Right lobe of liver (tissue), 6 donors: ENCODE data around the gene GPBAR1. TPM values are rescaled to one million over a fixed set of nuclear protein-coding genes. Genes with fewer than 3 reads are reported as not detected.
A peak's percentile ranks its signal among the peaks of the same experiment; 100 is the strongest.

Experiments
- ATAC-seq, 4 donors: fragments of 200-7000 bp; cut with Tn5 transposase; one replicate each; pipeline ENCODE4 v1.9.1; 2020; ENCODE audit warnings: mild to moderate bottlenecking in 4 of 4, moderate library complexity in 4 of 4
- DNase-seq, 3 donors: peaks; one replicate each; pipeline ENCODE4 v3.0.0-alpha.2; 2020
- H3K27ac ChIP-seq, 3 donors: fragments of 200-600 bp; one replicate each; pipeline ENCODE4 v1.8.0; 2022
- H3K27me3 ChIP-seq, 2 donors: fragments of 200-600 bp; one replicate each; pipeline ENCODE4 v1.8.0; 2022
- H3K36me3 ChIP-seq, 4 donors: fragments of 200-600 bp; sonication (generic) in 1 of 4; one replicate each; pipeline versions ENCODE4 v1.5.1 to v1.8.0; 2017 to 2022; ENCODE audit warnings: control low read depth in 1 of 4
- H3K4me1 ChIP-seq, 4 donors: fragments of 200-600 bp; sonication (generic) in 1 of 4; one replicate each; pipeline versions ENCODE4 v1.5.1 to v1.8.0; 2017 to 2022; ENCODE audit warnings: control low read depth in 1 of 4
- H3K4me3 ChIP-seq, 3 donors: fragments of 200-600 bp; one replicate each; pipeline ENCODE4 v1.8.0; 2022
- H3K9me3 ChIP-seq, 4 donors: fragments of 200-600 bp; sonication (generic) in 1 of 4; one replicate each; pipeline versions ENCODE4 v1.5.1 to v1.8.0; 2017 to 2022; ENCODE audit warnings: control low read depth in 1 of 4
- CTCF ChIP-seq, 4 donors: fragments of 200-600 bp in 3 of 4; fragments of 450-650 bp in 1 of 4; IDR thresholded peaks; one replicate each; pipeline versions ENCODE4 v1.5.1 to v1.8.0; 2016 to 2022; ENCODE audit warnings: antibody characterized with exemption in 4 of 4, mild to moderate bottlenecking in 2 of 4
- POLR2A ChIP-seq: fragments of 450-650 bp; IDR thresholded peaks from one replicate; pipeline ENCODE4 v1.6.1; 2017; ENCODE audit warnings: antibody characterized with exemption, mild to moderate bottlenecking
- WGBS: methylation state at CpG from one replicate; pipeline ENCODE4 v1.1.6; 2018; ENCODE audit warnings: low coverage, low lambda C conversion rate; ENCODE audit not compliant: insufficient coverage; ENCODE audit errors: missing lambda C conversion rate; 5-methylcytosine and 5-hydroxymethylcytosine counted together
- intact Hi-C, 2 donors: fragments of 100-400 bp; cut with DNase I; formaldehyde crosslinking; loops; one replicate each; pipeline versions ENCODE4 v1.11.2 to v1.14.1; 2022
- total RNA-seq, 6 experiments: library from RNA; depleted of rRNA in 2 of 6; stranded (reverse); fragments of >200 nt in 2 of 6; fragmentation: NEBNext Ultra II Directional in 3 of 6; extraction: Animal tissue kit (Norgen Biotek cat#: 25700) in 3 of 6; gene quantifications; one replicate each; pipeline versions ENCODE4 v1.1.0 to v1.2.4, GENCODE V29; 2016 to 2023
- donor health status: DM: no; HTN: yes; CAD: no.
- donor health status: DM: no; HTN: no; CAD: no.
- donor health status: DM: no; HTN: no; CAD: no.
- donor health status: DM: no; HTN: yes; CAD: no.
- donor health status: DM: no; HTN: yes; CAD: no.

The GPBAR1 gene
- total RNA-seq, 6 experiments from 2014 or later: 0.56 to 3.2 (median 0.94) TPM

GRCh38 chr2:218278531-218279360 is 17.9 kb downstream of the GPBAR1 start:
- intact Hi-C loops: no loop called here
- no peak for DNase-seq
- TF ChIP-seq CTCF (IDR thresholded peaks at IDR 0.05) (no peak), POLR2A (no peak)
- H3K27me3 ChIP-seq: no peaks in the 10 kb centered on the region
- H3K36me3 ChIP-seq: peaks cover 20 to 78% (median 57%) of the 10 kb centered on the region in 4 donors
- no peak for ATAC-seq
- no peak overlapping the region for H3K27ac ChIP-seq
- H3K4me1 ChIP-seq: peaks cover 0 to 27% (median 13%) of the 10 kb centered on the region in 4 donors
- 38% methylated on average over 1 of the region's 16 CpGs for WGBS
- no peaks in the 10 kb centered on the region for H3K9me3 ChIP-seq
- no peak overlapping the region for H3K4me3 ChIP-seq

DNA sequence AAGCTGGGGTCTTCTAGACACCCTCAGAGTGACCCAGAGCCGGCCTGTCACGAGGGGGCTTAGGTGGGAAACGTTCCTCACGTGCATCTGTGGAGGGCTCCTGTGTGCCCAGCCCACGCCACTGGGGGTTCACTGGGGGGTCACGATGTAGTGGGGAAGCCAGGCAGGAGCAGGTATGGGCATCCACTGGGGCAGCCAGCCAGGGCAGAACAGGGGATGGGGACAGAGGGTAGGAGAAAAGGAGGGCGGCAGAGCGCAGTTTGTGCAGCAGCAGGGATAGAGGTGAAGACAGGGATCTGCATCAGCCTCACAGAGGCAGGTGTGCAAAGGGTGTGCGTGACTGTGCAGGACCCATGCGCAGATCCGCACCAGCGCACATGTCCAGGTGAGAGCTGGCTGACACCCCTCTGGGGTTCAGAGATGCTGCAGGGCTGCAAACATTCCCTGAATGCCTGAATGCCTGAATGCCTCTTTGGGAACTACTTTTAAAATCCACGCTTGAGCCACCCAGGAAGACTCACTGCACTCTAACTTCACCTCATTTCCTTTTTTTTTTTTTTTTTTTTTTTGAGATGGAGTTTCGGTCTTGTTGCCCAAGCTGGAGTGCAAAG is 19.6 kb downstream of the GPBAR1 start:
- DNase-seq (peak in 1 of 3 donors; percentile 33), ATAC-seq (no peak)
- H3K4me3 ChIP-seq: no peak overlapping the region
- no peaks in the 10 kb centered on the region for H3K9me3 ChIP-seq
- TF ChIP-seq CTCF (IDR thresholded peaks at IDR 0.05) (no peak), POLR2A (no peak)
- peaks cover 15 to 66% (median 41%) of the 10 kb centered on the region in 4 donors for H3K36me3 ChIP-seq
- peaks cover 2 to 43% (median 28%) of the 10 kb centered on the region in 4 donors for H3K4me1 ChIP-seq
- no peaks in the 10 kb centered on the region for H3K27me3 ChIP-seq
- H3K27ac ChIP-seq: no peak overlapping the region
- intact Hi-C loops: no loop called here
- 86% methylated on average over 8 of the region's 14 CpGs for WGBS

- H3K27ac ChIP-seq: peak overlapping the region in 2 of 3 donors; percentile 15 to 99
- TF ChIP-seq POLR2A (no peak), CTCF (IDR thresholded peaks at IDR 0.05) (no peak)
- no peak for DNase-seq
- H3K4me3 ChIP-seq: no peak overlapping the region
- peaks cover 10 to 56% (median 34%) of the 10 kb centered on the region in 4 donors for H3K36me3 ChIP-seq
- ATAC-seq: peak in 2 of 4 donors; percentile 14 to 25
- H3K4me1 ChIP-seq: peaks cover 2 to 54% (median 33%) of the 10 kb centered on the region in 4 donors
- intact Hi-C loops: no loop called here
- no peaks in the 10 kb centered on the region for H3K27me3 ChIP-seq
- no peaks in the 10 kb centered on the region for H3K9me3 ChIP-seq
- 30% methylated on average over 2 of the region's 3 CpGs for WGBS
Measured at GRCh38 chr2:218281449-218281848, 20.6 kb downstream of the GPBAR1 start.

DNA sequence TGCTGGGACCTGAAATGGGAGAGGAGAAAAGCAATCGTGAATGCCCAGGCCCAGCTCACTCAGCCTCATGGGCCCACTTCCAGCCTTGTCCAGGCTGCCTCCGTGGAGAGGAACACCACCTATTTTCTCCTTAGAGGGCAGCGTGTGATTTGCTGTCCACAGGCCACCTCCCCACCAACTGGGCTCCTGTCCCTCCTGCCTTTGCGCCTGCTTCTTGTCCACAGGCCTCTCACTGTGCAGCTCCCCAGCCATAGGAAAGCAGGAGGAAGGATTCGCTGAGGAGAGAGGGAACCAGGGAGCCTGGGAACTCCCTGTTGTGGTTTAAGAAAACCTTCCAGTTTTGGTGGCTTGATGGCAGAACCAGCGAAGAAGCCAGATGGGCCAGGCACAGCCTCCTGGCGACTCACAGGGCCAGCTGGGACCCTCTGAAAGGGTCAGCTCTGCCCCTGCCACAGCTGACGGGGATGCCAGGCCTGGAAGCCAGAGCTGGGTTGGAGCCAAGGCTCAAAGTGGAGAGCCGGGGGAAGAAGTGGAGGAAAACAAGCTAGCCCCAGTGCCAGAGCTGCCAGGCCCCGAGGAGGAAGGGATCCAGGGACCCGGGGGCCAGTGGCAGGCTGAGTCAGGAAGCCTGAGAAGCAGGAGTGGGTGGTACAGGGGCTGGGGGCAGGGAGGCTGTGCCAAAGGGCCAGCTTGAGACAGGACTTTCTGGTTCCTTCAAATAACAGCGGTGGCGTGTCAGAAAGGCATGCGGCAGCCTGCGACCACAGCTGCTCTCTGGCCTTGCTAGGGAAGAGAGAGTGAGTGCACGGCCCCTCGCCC is 21.6 kb downstream of the GPBAR1 start:
- no peak for ATAC-seq

More for the DNA sequence above, 21.6 kb downstream of the GPBAR1 start:
- H3K27ac ChIP-seq: peak overlapping the region in 2 of 3 donors; percentile 83 to 99
- no peaks in the 10 kb centered on the region for H3K9me3 ChIP-seq
- 20% methylated on average over 5 of the region's 17 CpGs for WGBS
- peaks cover 9 to 47% (median 26%) of the 10 kb centered on the region in 4 donors for H3K36me3 ChIP-seq
- no peak overlapping the region for H3K4me3 ChIP-seq
- no peak for TF ChIP-seq POLR2A
- TF ChIP-seq CTCF (IDR thresholded peaks at IDR 0.05): no peak
- intact Hi-C loops: no loop called here
- H3K4me1 ChIP-seq: peaks cover 2 to 63% (median 36%) of the 10 kb centered on the region in 4 donors
- no peak for DNase-seq
- no peaks in the 10 kb centered on the region for H3K27me3 ChIP-seq
